Hepatocyte (in vitro differentiated cells): ENCODE measurements around the gene GFOD1. TPM values are rescaled to one million over a fixed set of nuclear protein-coding genes. Genes with fewer than 3 reads are reported as not detected.
A peak's percentile ranks its signal among the peaks of the same experiment; 100 is the strongest.

Source experiments
- DNase-seq: peaks from one replicate; pipeline ENCODE4 v3.0.0-alpha.2; 2016; ENCODE audit warnings: low spot score
- H2AFZ ChIP-seq: fragments of 200-600 bp; sonication (generic); 2 replicates; pipeline ENCODE4 v1.6.0; 2016; ENCODE audit warnings: antibody characterized with exemption, mild to moderate bottlenecking
- H3K27ac ChIP-seq: fragments of 200-600 bp; sonication (generic); 2 replicates; pipeline ENCODE4 v1.5.1; 2016; ENCODE audit warnings: mild to moderate bottlenecking
- H3K27me3 ChIP-seq: fragments of 200-600 bp; sonication (generic); 2 replicates; pipeline ENCODE4 v1.6.1; 2016
- H3K36me3 ChIP-seq: fragments of 200-600 bp; sonication (generic); replicated peaks from 2 replicates; pipeline ENCODE4 v1.5.1; 2016; ENCODE audit warnings: low read depth; ENCODE audit not compliant: insufficient read depth
- H3K4me1 ChIP-seq: fragments of 200-600 bp; sonication (generic); 2 replicates; pipeline ENCODE4 v1.5.1; 2016; ENCODE audit warnings: mild to moderate bottlenecking, moderate library complexity; ENCODE audit not compliant: insufficient read depth
- H3K4me2 ChIP-seq: fragments of 200-600 bp; sonication (generic); 2 replicates; pipeline ENCODE4 v1.6.0; 2016
- H3K4me3 ChIP-seq: fragments of 200-600 bp; sonication (generic); 2 replicates; pipeline ENCODE4 v1.5.1; 2016; ENCODE audit warnings: mild to moderate bottlenecking
- H3K79me2 ChIP-seq: fragments of 200-600 bp; sonication (generic); 2 replicates; pipeline ENCODE4 v1.6.0; 2017; ENCODE audit warnings: mild to moderate bottlenecking
- H3K9me2 ChIP-seq: fragments of 200-600 bp; sonication (generic); replicated peaks from 2 replicates; pipeline ENCODE4 v1.6.0; 2017; ENCODE audit warnings: mild to moderate bottlenecking; ENCODE audit not compliant: insufficient read depth
- H3K9me3 ChIP-seq: fragments of 200-600 bp; sonication (generic); 2 replicates; pipeline ENCODE4 v1.5.1; 2016; ENCODE audit warnings: low read depth, mild to moderate bottlenecking
- H4K20me1 ChIP-seq: fragments of 200-600 bp; sonication (generic); 2 replicates; pipeline ENCODE4 v1.6.0; 2016; ENCODE audit warnings: mild to moderate bottlenecking; ENCODE audit not compliant: insufficient read depth, poor library complexity, severe bottlenecking
- CTCF ChIP-seq: fragments of 200-600 bp; sonication (generic); IDR thresholded peaks from 2 replicates; pipeline ENCODE4 v1.5.1; 2016; ENCODE audit warnings: antibody characterized with exemption, mild to moderate bottlenecking; ENCODE audit not compliant: poor library complexity
- EZH2 ChIP-seq: fragments of 200-600 bp; sonication (generic); IDR thresholded peaks from 2 replicates; pipeline ENCODE4 v1.6.1; 2016; ENCODE audit warnings: antibody characterized with exemption, mild to moderate bottlenecking, borderline replicate concordance
- EZH2phosphoT487 ChIP-seq: fragments of 200-600 bp; sonication (generic); IDR thresholded peaks from one replicate; pipeline ENCODE4 v1.6.1; 2018; ENCODE audit warnings: antibody characterized with exemption, mild to moderate bottlenecking, low read depth, moderate library complexity; ENCODE audit not compliant: unreplicated experiment, severe bottlenecking
- WGBS: methylation state at CpG from one replicate; pipeline ENCODE4 v1.1.6; 2016; ENCODE audit warnings: low lambda C conversion rate; ENCODE audit errors: missing lambda C conversion rate; 5-methylcytosine and 5-hydroxymethylcytosine counted together
- polyA plus RNA-seq: library from polyadenylated mRNA; unstranded; fragments of >200 nt; fragmentation: Nextera tagmentation; extraction: Ambion mirVana; gene quantifications from 2 replicates; pipeline ENCODE4 v1.2.1, GENCODE V29; 2016
- total RNA-seq: library from RNA; depleted of rRNA; stranded (reverse); fragments of >200 nt; gene quantifications from 2 replicates; pipeline ENCODE4 v1.2.3, GENCODE V29; 2014

Gene GFOD1
- total and polyA plus RNA-seq, 2 experiments from 2014 or later, result 2.8 to 3.5 TPM

DNA sequence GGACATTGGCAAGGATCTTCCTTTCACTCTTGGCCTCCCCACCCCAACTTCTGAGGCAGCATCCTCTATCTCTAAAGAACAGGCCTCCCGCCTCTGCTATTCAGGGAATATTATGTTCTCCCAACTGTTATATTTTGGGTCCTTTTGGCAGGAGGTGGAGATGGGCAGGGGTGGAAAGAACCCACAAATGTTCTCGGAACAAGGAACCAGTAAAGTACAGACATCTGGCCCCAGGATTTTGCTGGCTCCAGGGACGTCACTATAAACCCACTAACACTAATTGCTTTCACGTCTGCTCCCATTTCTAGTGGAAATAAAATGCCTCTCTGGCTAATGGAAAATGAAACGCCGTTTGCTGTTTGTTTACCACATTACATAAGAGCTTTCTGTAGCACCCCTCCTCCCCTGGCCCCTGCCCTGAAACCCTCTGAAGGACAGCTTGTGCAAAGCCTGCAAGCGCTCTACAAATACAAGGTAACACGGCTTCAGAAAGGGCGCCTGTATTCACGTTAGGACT, 81.4 kb downstream of the GFOD1 start:
- Histone ChIP-seq H3K27me3 (no peaks in the 10 kb centered on the region), H3K9me2 (no peaks in the 10 kb centered on the region), H3K4me3 (no peak overlapping the region), H3K27ac (peak overlapping the region; percentile 40), H4K20me1 (no peaks in the 10 kb centered on the region), H3K9me3 (no peaks in the 10 kb centered on the region), H3K36me3 (no peaks in the 10 kb centered on the region), H3K4me2 (peak overlapping the region; percentile 0), H2AFZ (no peak overlapping the region), H3K4me1 (no peaks in the 10 kb centered on the region), H3K79me2 (no peaks in the 10 kb centered on the region)
- WGBS, result 70% methylated on average over 10 of the region's 10 CpGs
- no peak for TF ChIP-seq CTCF
- no peak for TF ChIP-seq EZH2
- no peak for TF ChIP-seq EZH2phosphoT487
- DNase-seq, result no peak

- no peak overlapping the region for H3K27ac ChIP-seq
- H3K4me2 ChIP-seq, result no peak overlapping the region
- no peak overlapping the region for H3K4me3 ChIP-seq
- no peaks in the 10 kb centered on the region for H3K36me3 ChIP-seq
- H3K27me3 ChIP-seq, result no peaks in the 10 kb centered on the region
- no peaks in the 10 kb centered on the region for H3K79me2 ChIP-seq
- TF ChIP-seq EZH2 (no peak), CTCF (no peak), EZH2phosphoT487 (no peak)
- DNase-seq, result no peak
- no peaks in the 10 kb centered on the region for H3K4me1 ChIP-seq
- H4K20me1 ChIP-seq, result no peaks in the 10 kb centered on the region
- no peaks in the 10 kb centered on the region for H3K9me3 ChIP-seq
- H2AFZ ChIP-seq, result no peak overlapping the region
- H3K9me2 ChIP-seq, result no peaks in the 10 kb centered on the region
These were observed 82.5 kb downstream of the GFOD1 start for GRCh38 chr6:13404892-13405254.

GRCh38 chr6:13404228-13404891, 83.0 kb downstream of the GFOD1 start:
- H3K4me1 ChIP-seq, result no peaks in the 10 kb centered on the region
- H3K36me3 ChIP-seq, result no peaks in the 10 kb centered on the region
- 75% methylated on average over 5 of the region's 5 CpGs for WGBS
- no peaks in the 10 kb centered on the region for H3K9me2 ChIP-seq
- H3K27me3 ChIP-seq, result no peaks in the 10 kb centered on the region
- H3K27ac ChIP-seq, result no peak overlapping the region
- TF ChIP-seq EZH2, result no peak
- TF ChIP-seq CTCF, result no peak
- TF ChIP-seq EZH2phosphoT487, result no peak
- no peak overlapping the region for H2AFZ ChIP-seq
- DNase-seq, result no peak
- H3K4me2 ChIP-seq, result no peak overlapping the region
- no peaks in the 10 kb centered on the region for H3K79me2 ChIP-seq
- no peaks in the 10 kb centered on the region for H3K9me3 ChIP-seq
- no peak overlapping the region for H3K4me3 ChIP-seq
- H4K20me1 ChIP-seq, result no peaks in the 10 kb centered on the region

DNA sequence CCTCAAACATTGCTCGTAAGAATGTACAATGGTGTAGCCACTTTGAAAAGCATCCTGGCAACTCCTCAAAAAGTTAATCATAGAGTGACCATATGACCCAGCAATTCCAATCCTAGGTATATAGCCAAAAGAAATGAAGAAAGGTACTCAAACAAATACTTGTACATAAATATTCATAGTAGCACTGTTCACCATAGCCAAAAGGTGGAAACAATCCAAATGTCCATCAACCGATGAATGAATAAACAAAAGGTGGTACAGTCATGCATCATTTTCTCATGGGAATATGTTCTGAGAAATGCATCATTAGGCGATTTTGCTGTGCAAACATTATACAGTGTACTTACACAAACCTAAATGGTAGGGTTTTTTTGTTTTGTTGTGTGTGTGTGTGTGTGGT, 84.7 kb downstream of the GFOD1 start:
- WGBS, result 96% methylated on average over 3 of the region's 3 CpGs
- H3K4me2 ChIP-seq, result no peak overlapping the region
- no peaks in the 10 kb centered on the region for H3K9me3 ChIP-seq
- no peaks in the 10 kb centered on the region for H3K79me2 ChIP-seq
- no peak for TF ChIP-seq EZH2
- TF ChIP-seq EZH2phosphoT487, result no peak
- no peak for TF ChIP-seq CTCF
- H3K4me3 ChIP-seq, result no peak overlapping the region
- DNase-seq, result no peak
- H3K36me3 ChIP-seq, result no peaks in the 10 kb centered on the region
- no peaks in the 10 kb centered on the region for H3K9me2 ChIP-seq
- H3K27me3 ChIP-seq, result no peaks in the 10 kb centered on the region
- H3K4me1 ChIP-seq, result peaks cover 3% of the 10 kb centered on the region
- no peaks in the 10 kb centered on the region for H4K20me1 ChIP-seq
- no peak overlapping the region for H3K27ac ChIP-seq
- H2AFZ ChIP-seq, result no peak overlapping the region
